Epithelial cell of esophagus (primary cell): ENCODE results near the gene MMS22L.

Experiments
- DNase-seq: peaks from one replicate; pipeline ENCODE4 v3.0.0; 2010; ENCODE audit warnings: low read depth
- H3K4me3 ChIP-seq: 2 replicates; pipeline ENCODE4 v1.5.1; 2011; ENCODE audit warnings: mild to moderate bottlenecking, low read length, control low read depth
- CTCF ChIP-seq: IDR thresholded peaks from 2 replicates; pipeline ENCODE4 v1.5.1; 2011; ENCODE audit warnings: low read depth, mild to moderate bottlenecking, low read length, control low read depth, inconsistent platforms; ENCODE audit not compliant: insufficient read depth; ENCODE audit errors: missing control alignments

The MMS22L gene, protein sequence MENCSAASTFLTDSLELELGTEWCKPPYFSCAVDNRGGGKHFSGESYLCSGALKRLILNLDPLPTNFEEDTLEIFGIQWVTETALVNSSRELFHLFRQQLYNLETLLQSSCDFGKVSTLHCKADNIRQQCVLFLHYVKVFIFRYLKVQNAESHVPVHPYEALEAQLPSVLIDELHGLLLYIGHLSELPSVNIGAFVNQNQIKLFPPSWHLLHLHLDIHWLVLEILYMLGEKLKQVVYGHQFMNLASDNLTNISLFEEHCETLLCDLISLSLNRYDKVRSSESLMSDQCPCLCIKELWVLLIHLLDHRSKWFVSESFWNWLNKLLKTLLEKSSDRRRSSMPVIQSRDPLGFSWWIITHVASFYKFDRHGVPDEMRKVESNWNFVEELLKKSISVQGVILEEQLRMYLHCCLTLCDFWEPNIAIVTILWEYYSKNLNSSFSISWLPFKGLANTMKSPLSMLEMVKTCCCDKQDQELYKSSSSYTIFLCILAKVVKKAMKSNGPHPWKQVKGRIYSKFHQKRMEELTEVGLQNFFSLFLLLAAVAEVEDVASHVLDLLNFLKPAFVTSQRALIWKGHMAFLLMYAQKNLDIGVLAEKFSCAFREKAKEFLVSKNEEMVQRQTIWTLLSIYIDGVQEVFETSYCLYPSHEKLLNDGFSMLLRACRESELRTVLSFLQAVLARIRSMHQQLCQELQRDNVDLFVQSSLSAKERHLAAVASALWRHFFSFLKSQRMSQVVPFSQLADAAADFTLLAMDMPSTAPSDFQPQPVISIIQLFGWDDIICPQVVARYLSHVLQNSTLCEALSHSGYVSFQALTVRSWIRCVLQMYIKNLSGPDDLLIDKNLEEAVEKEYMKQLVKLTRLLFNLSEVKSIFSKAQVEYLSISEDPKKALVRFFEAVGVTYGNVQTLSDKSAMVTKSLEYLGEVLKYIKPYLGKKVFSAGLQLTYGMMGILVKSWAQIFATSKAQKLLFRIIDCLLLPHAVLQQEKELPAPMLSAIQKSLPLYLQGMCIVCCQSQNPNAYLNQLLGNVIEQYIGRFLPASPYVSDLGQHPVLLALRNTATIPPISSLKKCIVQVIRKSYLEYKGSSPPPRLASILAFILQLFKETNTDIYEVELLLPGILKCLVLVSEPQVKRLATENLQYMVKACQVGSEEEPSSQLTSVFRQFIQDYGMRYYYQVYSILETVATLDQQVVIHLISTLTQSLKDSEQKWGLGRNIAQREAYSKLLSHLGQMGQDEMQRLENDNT

GRCh38 chr6:97282726-97283617 is at the start of gene MMS22L:
MMS22L (minus strand) TSS chr6:97283216; CDS start chr6:97282477, 739 bp downstream.
- TF ChIP-seq CTCF: no peak
- DNase-seq: peak; percentile 93
- H3K4me3 ChIP-seq: peak within 1 kb of the TSS; percentile 91

DNA sequence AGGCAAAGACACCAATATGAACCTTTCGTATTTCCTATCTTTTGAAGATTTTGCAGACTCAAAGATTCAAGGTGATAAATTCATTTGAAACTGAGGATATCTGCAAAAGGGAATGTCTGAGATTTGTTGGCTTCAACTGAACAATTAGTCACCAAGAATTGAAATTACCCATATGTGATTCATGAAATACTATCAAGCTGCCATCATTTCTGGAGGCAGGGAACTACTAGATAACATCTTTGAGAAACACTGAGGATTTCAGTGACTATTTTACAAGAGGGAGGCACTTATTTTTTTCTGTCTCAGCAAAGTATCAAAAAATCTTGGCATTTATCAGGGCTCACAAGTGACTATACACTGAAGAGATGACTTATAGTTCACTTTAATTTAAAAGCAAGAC is 39.8 kb upstream of the MMS22L start:
- no peak for TF ChIP-seq CTCF
- H3K4me3 ChIP-seq: no peak overlapping the region
- peak; percentile 65 for DNase-seq

DNA sequence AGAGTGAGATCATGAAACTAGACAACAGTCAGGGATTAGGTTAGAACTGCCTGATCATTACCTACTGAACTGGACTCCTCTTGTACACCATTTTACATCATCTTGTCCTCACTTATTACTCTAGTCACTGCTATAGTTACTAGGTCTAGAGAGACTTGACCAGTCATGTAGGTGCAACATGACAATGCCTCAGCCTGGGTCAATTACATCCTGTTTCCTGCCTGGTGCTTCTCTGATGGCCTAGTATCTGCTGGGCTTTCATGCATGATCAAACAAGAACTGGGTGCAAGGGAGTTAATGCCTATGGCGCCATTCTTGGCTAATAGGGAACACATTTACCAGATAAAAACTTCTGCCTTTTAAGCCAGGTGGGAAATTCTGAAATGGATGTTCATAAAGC is 39.2 kb upstream of the MMS22L start:
- TF ChIP-seq CTCF: no peak
- peak; percentile 37 for DNase-seq
- H3K4me3 ChIP-seq: no peak overlapping the region

DNA sequence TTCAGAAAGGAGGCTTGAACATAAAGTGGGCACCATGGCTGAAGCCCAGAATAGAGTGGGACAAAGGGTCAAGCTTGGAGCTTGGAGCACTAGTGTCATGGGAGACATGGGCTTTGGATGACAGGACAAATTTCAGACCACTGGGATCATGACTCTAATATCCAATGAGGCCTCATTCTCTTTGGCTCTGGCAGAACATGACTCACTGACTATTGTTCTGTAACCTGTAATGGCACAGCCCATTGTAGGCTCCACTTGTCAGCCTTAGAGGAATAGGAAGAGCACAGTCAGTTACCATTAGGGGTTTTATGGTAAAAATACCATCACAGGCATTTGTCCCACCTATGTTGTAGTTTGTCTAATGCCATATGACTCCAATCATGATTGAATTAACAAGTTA is 34.0 kb upstream of the MMS22L start:
- H3K4me3 ChIP-seq: no peak overlapping the region
- peak; percentile 57 for DNase-seq
- TF ChIP-seq CTCF: no peak

DNA sequence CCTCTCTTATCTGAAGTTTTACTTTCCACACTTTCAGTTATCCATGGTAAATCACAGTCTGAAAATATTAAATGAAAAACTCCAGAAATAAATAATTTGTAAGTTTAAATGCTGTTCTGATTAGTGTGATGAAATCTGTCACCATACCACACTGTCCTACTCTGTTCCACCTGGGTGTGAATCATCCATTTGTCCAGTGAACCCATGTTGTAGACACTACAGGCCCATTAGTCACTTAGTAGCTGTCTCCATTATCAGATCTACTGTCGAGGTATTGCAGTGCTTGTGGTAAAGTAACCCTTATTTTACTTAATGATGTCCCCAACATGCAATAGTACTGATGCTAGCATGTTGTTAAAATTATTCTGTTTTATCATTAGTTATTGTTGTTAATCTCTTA is 29.2 kb upstream of the MMS22L start:
- peak; percentile 62 for DNase-seq
- H3K4me3 ChIP-seq: no peak overlapping the region
- TF ChIP-seq CTCF: no peak
